GM23338 (cell line): ENCODE results near the gene HTR3B. TPM values are rescaled to one million over a fixed set of nuclear protein-coding genes. Genes with fewer than 3 reads are reported as not detected.

Source experiments
- ATAC-seq: fragments of 200-7000 bp; cut with Tn5 transposase; 3 replicates; pipeline ENCODE4 v1.9.1; 2020
- DNase-seq: peaks from one replicate; pipeline ENCODE4 v3.0.0-alpha.2; 2015; ENCODE audit warnings: low spot score
- H2AFZ ChIP-seq: fragments of 200-600 bp; sonication (generic); 2 replicates; pipeline ENCODE4 v1.8.0; 2016; ENCODE audit warnings: antibody characterized with exemption, mild to moderate bottlenecking, moderate library complexity
- H3F3A ChIP-seq: fragments of 200-600 bp; sonication (generic); replicated peaks from 2 replicates; pipeline ENCODE4 v1.8.0; 2017; ENCODE audit warnings: antibody characterized with exemption, mixed run types, low read depth
- H3K27ac ChIP-seq: fragments of 200-600 bp; sonication (generic); 2 replicates; pipeline ENCODE4 v1.6.1; 2016; ENCODE audit warnings: low read depth
- H3K27me3 ChIP-seq: fragments of 200-600 bp; sonication (generic); 2 replicates; pipeline ENCODE4 v1.8.0; 2016; ENCODE audit warnings: mild to moderate bottlenecking, mixed run types, moderate library complexity; ENCODE audit not compliant: insufficient read depth
- H3K36me3 ChIP-seq: fragments of 200-600 bp; sonication (generic); 2 replicates; pipeline ENCODE4 v1.8.0; 2016; ENCODE audit warnings: mild to moderate bottlenecking; ENCODE audit not compliant: insufficient read depth
- H3K4me1 ChIP-seq: fragments of 200-600 bp; sonication (generic); 2 replicates; pipeline ENCODE4 v1.8.0; 2016; ENCODE audit warnings: mild to moderate bottlenecking, moderate library complexity; ENCODE audit not compliant: insufficient read depth
- H3K4me2 ChIP-seq: fragments of 200-600 bp; sonication (generic); 2 replicates; pipeline ENCODE4 v1.7.1; 2017; ENCODE audit warnings: mixed run types
- H3K4me3 ChIP-seq: fragments of 200-600 bp; sonication (generic); 2 replicates; pipeline ENCODE4 v1.6.1; 2016; ENCODE audit warnings: mixed run types
- H3K79me2 ChIP-seq: fragments of 200-600 bp; sonication (generic); replicated peaks from 2 replicates; pipeline ENCODE4 v1.8.0; 2017; ENCODE audit warnings: mild to moderate bottlenecking; ENCODE audit not compliant: insufficient read depth
- H3K9me2 ChIP-seq: fragments of 200-600 bp; sonication (generic); 2 replicates; pipeline ENCODE4 v1.8.0; 2017; ENCODE audit not compliant: insufficient read depth
- H4K20me1 ChIP-seq: fragments of 200-600 bp; sonication (generic); replicated peaks from 2 replicates; pipeline ENCODE4 v1.8.0; 2017; ENCODE audit warnings: mild to moderate bottlenecking; ENCODE audit not compliant: insufficient read depth
- H3K27ac Mint-ChIP-seq: 2 replicates; pipeline ENCODE4 v1.8.0; 2020; ENCODE audit warnings: inconsistent platforms, mild to moderate bottlenecking, moderate library complexity, mixed read lengths
- H3K27me3 Mint-ChIP-seq: 3 replicates; pipeline ENCODE4 v1.8.0; 2022; ENCODE audit warnings: low read depth, mild to moderate bottlenecking, moderate library complexity, mixed read lengths, inconsistent platforms; ENCODE audit not compliant: insufficient read depth, poor library complexity
- H3K36me3 Mint-ChIP-seq: 3 replicates; pipeline ENCODE4 v1.8.0; 2021; ENCODE audit warnings: low read depth, mild to moderate bottlenecking, inconsistent platforms, moderate library complexity, mixed read lengths
- H3K4me1 Mint-ChIP-seq: 3 replicates; pipeline ENCODE4 v1.8.0; 2020; ENCODE audit warnings: mild to moderate bottlenecking, inconsistent platforms, mixed read lengths
- H3K4me3 Mint-ChIP-seq: 3 replicates; pipeline ENCODE4 v1.8.0; 2021; ENCODE audit warnings: moderate library complexity, mild to moderate bottlenecking, inconsistent platforms, mixed read lengths
- H3K9me3 Mint-ChIP-seq: 3 replicates; pipeline ENCODE4 v1.8.0; 2020; ENCODE audit warnings: moderate library complexity, mild to moderate bottlenecking, inconsistent platforms, mixed read lengths
- CREB1 ChIP-seq: fragments of 250-450 bp; sonication (Bioruptor Pico); IDR thresholded peaks from 2 replicates; pipeline ENCODE4 v1.5.0; 2020; ENCODE audit warnings: low read depth, mild to moderate bottlenecking, moderate library complexity
- CTCF ChIP-seq, 2 experiments: fragments of 200-600 bp in 1 of 2; sonication (generic) in 1 of 2; conservative IDR thresholded peaks; 2 replicates each; pipeline versions ENCODE4 v1.5.1 to v1.6.1; 2016 to 2017; ENCODE audit warnings: antibody characterized with exemption in 2 of 2, low read depth in 2 of 2, mild to moderate bottlenecking in 2 of 2, moderate library complexity in 1 of 2
- ETS1 ChIP-seq: IDR thresholded peaks from 2 replicates; pipeline ENCODE4 v1.6.1; 2016; ENCODE audit warnings: antibody characterized with exemption
- EZH2 ChIP-seq: fragments of 200-600 bp; sonication (generic); IDR thresholded peaks from one replicate; pipeline ENCODE4 v1.8.0; 2017; ENCODE audit warnings: antibody characterized with exemption, mild to moderate bottlenecking, low read depth; ENCODE audit not compliant: unreplicated experiment
- EZH2phosphoT487 ChIP-seq: fragments of 200-600 bp; sonication (generic); IDR thresholded peaks from one replicate; pipeline ENCODE4 v1.8.1; 2018; ENCODE audit warnings: antibody characterized with exemption; ENCODE audit not compliant: unreplicated experiment
- JUNB ChIP-seq: IDR thresholded peaks from one replicate; pipeline ENCODE4 v1.6.1; 2016; ENCODE audit warnings: antibody characterized with exemption; ENCODE audit not compliant: unreplicated experiment
- NANOG ChIP-seq: IDR thresholded peaks from 2 replicates; pipeline ENCODE4 v1.6.1; 2016; ENCODE audit warnings: antibody characterized with exemption, borderline replicate concordance
- POLR2AphosphoS5 ChIP-seq: IDR thresholded peaks from 2 replicates; pipeline ENCODE4 v1.6.1; 2016; ENCODE audit warnings: antibody characterized with exemption, low read depth
- REST ChIP-seq: IDR thresholded peaks from one replicate; pipeline ENCODE4 v1.6.1; 2018; ENCODE audit warnings: antibody characterized with exemption; ENCODE audit not compliant: unreplicated experiment
- STAT1 ChIP-seq: IDR thresholded peaks from one replicate; pipeline ENCODE4 v1.6.1; 2016; ENCODE audit warnings: antibody characterized with exemption; ENCODE audit not compliant: unreplicated experiment
- ZNF114 ChIP-seq: fragments of 250-450 bp; sonication (Bioruptor Pico); IDR thresholded peaks from 2 replicates; pipeline ENCODE4 v1.5.0; 2020; ENCODE audit warnings: mild to moderate bottlenecking, moderate library complexity
- ZNF331 ChIP-seq: fragments of 250-450 bp; sonication (Bioruptor Pico); IDR thresholded peaks from 2 replicates; pipeline ENCODE4 v1.5.0; 2020; ENCODE audit warnings: low read depth, mild to moderate bottlenecking, moderate library complexity
- ZNF462 ChIP-seq: fragments of 250-450 bp; sonication (Bioruptor Pico); IDR thresholded peaks from 2 replicates; pipeline ENCODE4 v1.5.0; 2020; ENCODE audit warnings: mild to moderate bottlenecking, moderate library complexity
- polyA plus RNA-seq: library from polyadenylated mRNA; unstranded; fragments of >200 nt; fragmentation: Nextera tagmentation; extraction: Ambion mirVana; gene quantifications from 2 replicates; pipeline ENCODE4 v1.2.1, GENCODE V29; 2016
- total RNA-seq: library from RNA; depleted of rRNA; stranded (reverse); fragments of >200 nt; shearing (Covaris generic); gene quantifications from 2 replicates; pipeline ENCODE4 v1.2.3, GENCODE V29; 2014

HTR3B gene
- total and polyA plus RNA-seq, 2 experiments from 2014 or later = not detected

GRCh38 chr11:113871336-113871735 lies 33.3 kb upstream of the HTR3B start:
- Mint-ChIP-seq H3K36me3 (peaks cover 68% of the 10 kb centered on the region), H3K27ac (no peak overlapping the region), H3K4me1 (peaks cover 43% of the 10 kb centered on the region), H3K9me3 (no peaks in the 10 kb centered on the region), H3K27me3 (peaks cover 8% of the 10 kb centered on the region), H3K4me3 (peak overlapping the region; percentile 34; the same call in 1 of the 3 replicates)
- H3K4me3 ChIP-seq = peak overlapping the region; percentile 74
- no peaks in the 10 kb centered on the region for H3K9me2 ChIP-seq
- ATAC-seq = no peak
- peak overlapping the region; percentile 62 for H3K27ac ChIP-seq
- peaks cover 89% of the 10 kb centered on the region for H3K79me2 ChIP-seq
- H3K36me3 ChIP-seq = peaks cover 23% of the 10 kb centered on the region
- H3F3A ChIP-seq = 0 out of 2 replicates have a peak, but pooled peaks cover 3% of the 10 kb centered on the region
- H3K4me1 ChIP-seq = peaks cover 54% of the 10 kb centered on the region
- TF ChIP-seq ETS1 = no peak
- TF ChIP-seq ZNF114 (CRISPR knock-in tag) = no peak
- TF ChIP-seq POLR2AphosphoS5 = no peak
- no peak for TF ChIP-seq CTCF (conservative IDR thresholded peaks at IDR 0.05; ENCODE audit: low read depth in 2 of 2)
- TF ChIP-seq REST = no peak
- no peak for TF ChIP-seq JUNB
- TF ChIP-seq NANOG = no peak
- TF ChIP-seq ZNF462 = no peak
- TF ChIP-seq EZH2 = no peak
- no peak for TF ChIP-seq ZNF331 (CRISPR knock-in tag)
- TF ChIP-seq CREB1 (CRISPR knock-in tag) = no peak
- TF ChIP-seq EZH2phosphoT487 = no peak
- no peak for TF ChIP-seq STAT1
- no peak for DNase-seq
- peak overlapping the region; percentile 89 for H3K4me2 ChIP-seq
- peaks cover 68% of the 10 kb centered on the region for H4K20me1 ChIP-seq
- H2AFZ ChIP-seq = no peak overlapping the region
- no peaks in the 10 kb centered on the region for H3K27me3 ChIP-seq
